ENCODE data around the gene SNTB2. TPM values are rescaled to one million over a fixed set of nuclear protein-coding genes. Genes with fewer than 3 reads are reported as not detected.
A peak's percentile ranks its signal among the peaks of the same experiment; 100 is the strongest.

SNTB2 gene
- polyA plus RNA-seq, 3 donors = 11.5 to 13.2 (median 12.9) TPM

GRCh38 chr16:69324585-69325253 is 137.8 kb downstream of the SNTB2 start:
- no peak for DNase-seq (ENCODE audit: extremely low read depth in 1 of 11, low read depth in 9 of 11, low spot score in 4 of 11)

GRCh38 chr16:69325784-69326171 is 138.8 kb downstream of the SNTB2 start:
- no peak for DNase-seq (ENCODE audit: extremely low read depth in 1 of 11, low read depth in 9 of 11, low spot score in 4 of 11)

GRCh38 chr16:69326172-69326873 is 139.4 kb downstream of the SNTB2 start:
- peak in 2 of 11 donors; percentile 26 to 48 for DNase-seq (ENCODE audit: extremely low read depth in 1 of 11, low read depth in 9 of 11, low spot score in 4 of 11)

- DNase-seq (ENCODE audit: extremely low read depth in 1 of 11, low read depth in 9 of 11, low spot score in 4 of 11) = no peak
Observed at GRCh38 chr16:69327585-69328310, 140.8 kb downstream of the SNTB2 start.

GRCh38 chr16:69328854-69329316 is 141.9 kb downstream of the SNTB2 start:
- DNase-seq (ENCODE audit: extremely low read depth in 1 of 11, low read depth in 9 of 11, low spot score in 4 of 11) = no peak

- no peak for DNase-seq (ENCODE audit: extremely low read depth in 1 of 11, low read depth in 9 of 11, low spot score in 4 of 11)
Observed at GRCh38 chr16:69329369-69330285, 142.7 kb downstream of the SNTB2 start.

GRCh38 chr16:69330286-69331109 is 143.5 kb downstream of the SNTB2 start, which contains the start of gene PDF:
PDF (minus strand) TSS chr16:69330588; CDS start chr16:69330570, 18 bp downstream.
- DNase-seq (ENCODE audit: extremely low read depth in 1 of 11, low read depth in 9 of 11, low spot score in 4 of 11) = peak; percentile 74 to 93 (median 88)

GRCh38 chr16:69334696-69335095 is 147.7 kb downstream of the SNTB2 start:
- DNase-seq (ENCODE audit: extremely low read depth in 1 of 11, low read depth in 9 of 11, low spot score in 4 of 11) = no peak

- no peak for DNase-seq (ENCODE audit: extremely low read depth in 1 of 11, low read depth in 9 of 11, low spot score in 4 of 11)
Observed at GRCh38 chr16:69338557-69339288, 151.8 kb downstream of the SNTB2 start.

- DNase-seq (ENCODE audit: extremely low read depth in 1 of 11, low read depth in 9 of 11, low spot score in 4 of 11) = peak; percentile 95 to 99 (median 97)
Observed at GRCh38 chr16:69339289-69340094, 152.5 kb downstream of the SNTB2 start, which contains the start of the genes COG8 and NIP7. COG8 (minus strand) TSS chr16:69339564; CDS start chr16:69339552, 12 bp downstream. NIP7 (plus strand) TSS chr16:69339772; CDS start chr16:69339830, 58 bp downstream.

- no peak for DNase-seq (ENCODE audit: extremely low read depth in 1 of 11, low read depth in 9 of 11, low spot score in 4 of 11)
Observed at GRCh38 chr16:69340095-69340644, 153.2 kb downstream of the SNTB2 start.

- DNase-seq (ENCODE audit: extremely low read depth in 1 of 11, low read depth in 9 of 11, low spot score in 4 of 11) = no peak
Observed at GRCh38 chr16:69344171-69344570, 157.2 kb downstream of the SNTB2 start.

GRCh38 chr16:69345923-69346322 is 159.0 kb downstream of the SNTB2 start:
- no peak for DNase-seq (ENCODE audit: extremely low read depth in 1 of 11, low read depth in 9 of 11, low spot score in 4 of 11)

GRCh38 chr16:69346683-69347082 is 159.7 kb downstream of the SNTB2 start:
- no peak for DNase-seq (ENCODE audit: extremely low read depth in 1 of 11, low read depth in 9 of 11, low spot score in 4 of 11)

- no peak for DNase-seq (ENCODE audit: extremely low read depth in 1 of 11, low read depth in 9 of 11, low spot score in 4 of 11)
Observed at GRCh38 chr16:69348222-69348621, 161.3 kb downstream of the SNTB2 start.

GRCh38 chr16:69349536-69349935 is 162.6 kb downstream of the SNTB2 start:
- DNase-seq (ENCODE audit: extremely low read depth in 1 of 11, low read depth in 9 of 11, low spot score in 4 of 11) = no peak
